Adrenal gland (tissue), 5 donors: ENCODE measurements around the gene EVPL.

Source experiments
- POLR2A ChIP-seq, 2 donors: fragments of 450-650 bp; IDR thresholded peaks; one replicate each; pipeline ENCODE4 v1.6.1; 2017; ENCODE audit warnings: antibody characterized with exemption in 2 of 2, mild to moderate bottlenecking in 2 of 2, moderate library complexity in 1 of 2
- TF ChIP-seq, protein P1 (sequence below), 6 experiments: fragments of 450-650 bp in 4 of 6; fragments of 200-600 bp in 2 of 6; sonication (generic) in 1 of 6; IDR thresholded peaks; 1 replicate in 5 of 6; 2 replicates in 1 of 6; pipeline versions ENCODE4 v1.5.1 to v1.8.0; 2016 to 2021; ENCODE audit warnings: antibody characterized with exemption in 6 of 6, mild to moderate bottlenecking in 2 of 6, moderate library complexity in 1 of 6
- donor health status: DM: no; HTN: no; CAD: no.

DNA sequence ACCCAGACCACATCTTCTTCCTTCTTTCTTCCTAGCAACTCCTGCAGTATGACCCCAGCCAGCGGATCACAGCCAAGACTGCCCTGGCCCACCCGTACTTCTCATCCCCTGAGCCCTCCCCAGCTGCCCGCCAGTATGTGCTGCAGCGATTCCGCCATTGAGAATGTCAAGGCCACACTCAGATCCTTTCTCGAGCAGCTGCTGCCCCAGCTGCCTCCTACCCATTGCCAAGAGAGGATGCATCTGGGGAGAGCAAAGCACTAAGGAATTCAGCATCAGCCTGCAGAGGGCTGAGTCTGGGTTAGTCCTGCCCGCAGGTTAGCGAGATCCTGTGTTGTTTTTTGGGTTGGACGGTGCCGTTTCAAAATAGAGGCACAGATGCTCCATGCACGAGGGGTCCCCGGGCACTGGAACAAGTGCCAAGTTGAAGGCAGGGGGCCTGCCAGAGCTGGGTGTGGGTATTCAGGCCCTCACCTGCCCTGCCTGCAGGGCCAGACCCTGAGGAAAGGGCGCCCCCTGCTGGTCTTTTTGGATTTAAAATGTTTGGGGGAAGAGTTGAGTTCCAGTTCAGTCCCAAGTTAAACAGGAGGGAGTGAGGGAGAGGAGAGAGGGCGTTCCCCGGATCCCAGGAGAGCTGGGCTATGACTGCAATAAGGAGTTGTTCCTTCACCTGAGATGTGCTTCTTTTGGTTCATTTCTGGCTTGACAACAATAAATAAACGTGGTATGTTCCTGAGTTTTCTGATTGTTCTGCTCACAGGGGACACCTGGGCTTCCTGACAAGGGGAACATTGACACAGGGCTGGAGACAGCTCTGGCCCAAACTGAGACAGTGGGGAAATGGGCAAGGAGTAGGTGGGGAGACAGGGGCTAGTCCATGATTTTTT is 21.6 kb downstream of the EVPL start:
- TF ChIP-seq, protein P1, sequence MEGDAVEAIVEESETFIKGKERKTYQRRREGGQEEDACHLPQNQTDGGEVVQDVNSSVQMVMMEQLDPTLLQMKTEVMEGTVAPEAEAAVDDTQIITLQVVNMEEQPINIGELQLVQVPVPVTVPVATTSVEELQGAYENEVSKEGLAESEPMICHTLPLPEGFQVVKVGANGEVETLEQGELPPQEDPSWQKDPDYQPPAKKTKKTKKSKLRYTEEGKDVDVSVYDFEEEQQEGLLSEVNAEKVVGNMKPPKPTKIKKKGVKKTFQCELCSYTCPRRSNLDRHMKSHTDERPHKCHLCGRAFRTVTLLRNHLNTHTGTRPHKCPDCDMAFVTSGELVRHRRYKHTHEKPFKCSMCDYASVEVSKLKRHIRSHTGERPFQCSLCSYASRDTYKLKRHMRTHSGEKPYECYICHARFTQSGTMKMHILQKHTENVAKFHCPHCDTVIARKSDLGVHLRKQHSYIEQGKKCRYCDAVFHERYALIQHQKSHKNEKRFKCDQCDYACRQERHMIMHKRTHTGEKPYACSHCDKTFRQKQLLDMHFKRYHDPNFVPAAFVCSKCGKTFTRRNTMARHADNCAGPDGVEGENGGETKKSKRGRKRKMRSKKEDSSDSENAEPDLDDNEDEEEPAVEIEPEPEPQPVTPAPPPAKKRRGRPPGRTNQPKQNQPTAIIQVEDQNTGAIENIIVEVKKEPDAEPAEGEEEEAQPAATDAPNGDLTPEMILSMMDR (IDR thresholded peaks at IDR 0.05): peak; percentile 74 to 92 (median 82)
- no peak for TF ChIP-seq POLR2A (IDR thresholded peaks at IDR 0.05)
